ENCODE data around the gene SPATA1. TPM values are rescaled to one million over a fixed set of nuclear protein-coding genes. Genes with fewer than 3 reads are reported as not detected.

The SPATA1 gene
- polyA plus RNA-seq, 1 of the 3 experiments (the other 2 are of a cell fraction): 1.2 TPM

- TF ChIP-seq SIN3A (IDR thresholded peaks at IDR 0.05; ENCODE audit: borderline replicate concordance, low read depth, low read length): no peak
- no peak for TF ChIP-seq FOXM1 (IDR thresholded peaks at IDR 0.05; ENCODE audit: low read depth)
- TF ChIP-seq, protein P1, sequence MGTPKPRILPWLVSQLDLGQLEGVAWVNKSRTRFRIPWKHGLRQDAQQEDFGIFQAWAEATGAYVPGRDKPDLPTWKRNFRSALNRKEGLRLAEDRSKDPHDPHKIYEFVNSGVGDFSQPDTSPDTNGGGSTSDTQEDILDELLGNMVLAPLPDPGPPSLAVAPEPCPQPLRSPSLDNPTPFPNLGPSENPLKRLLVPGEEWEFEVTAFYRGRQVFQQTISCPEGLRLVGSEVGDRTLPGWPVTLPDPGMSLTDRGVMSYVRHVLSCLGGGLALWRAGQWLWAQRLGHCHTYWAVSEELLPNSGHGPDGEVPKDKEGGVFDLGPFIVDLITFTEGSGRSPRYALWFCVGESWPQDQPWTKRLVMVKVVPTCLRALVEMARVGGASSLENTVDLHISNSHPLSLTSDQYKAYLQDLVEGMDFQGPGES (IDR thresholded peaks at IDR 0.05; ENCODE audit: low read depth, low read length): no peak
Observed at GRCh38 chr1:84583648-84584047, 77.5 kb downstream of the SPATA1 start (continued).

GRCh38 chr1:84584126-84584525 lies 77.9 kb downstream of the SPATA1 start:
- H3K9me3 ChIP-seq: no peaks in the 10 kb centered on the region
- H3K9me2 ChIP-seq: no peaks in the 10 kb centered on the region
- H3F3A ChIP-seq (replicated peaks; ENCODE audit: insufficient read depth): no peaks in the 10 kb centered on the region
- WGBS (ENCODE audit: low lambda C conversion rate): 100% methylated on average over 2 of the region's 2 CpGs
- TF ChIP-seq FOSL2 (IDR thresholded peaks at IDR 0.05; ENCODE audit: borderline replicate concordance, low read depth) (no peak), JUND (IDR thresholded peaks at IDR 0.05) (no peak)
- TF ChIP-seq, protein P2, sequence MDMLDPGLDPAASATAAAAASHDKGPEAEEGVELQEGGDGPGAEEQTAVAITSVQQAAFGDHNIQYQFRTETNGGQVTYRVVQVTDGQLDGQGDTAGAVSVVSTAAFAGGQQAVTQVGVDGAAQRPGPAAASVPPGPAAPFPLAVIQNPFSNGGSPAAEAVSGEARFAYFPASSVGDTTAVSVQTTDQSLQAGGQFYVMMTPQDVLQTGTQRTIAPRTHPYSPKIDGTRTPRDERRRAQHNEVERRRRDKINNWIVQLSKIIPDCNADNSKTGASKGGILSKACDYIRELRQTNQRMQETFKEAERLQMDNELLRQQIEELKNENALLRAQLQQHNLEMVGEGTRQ (IDR thresholded peaks at IDR 0.05; ENCODE audit: borderline replicate concordance, low read depth, low read length): no peak
- TF ChIP-seq, protein P3, sequence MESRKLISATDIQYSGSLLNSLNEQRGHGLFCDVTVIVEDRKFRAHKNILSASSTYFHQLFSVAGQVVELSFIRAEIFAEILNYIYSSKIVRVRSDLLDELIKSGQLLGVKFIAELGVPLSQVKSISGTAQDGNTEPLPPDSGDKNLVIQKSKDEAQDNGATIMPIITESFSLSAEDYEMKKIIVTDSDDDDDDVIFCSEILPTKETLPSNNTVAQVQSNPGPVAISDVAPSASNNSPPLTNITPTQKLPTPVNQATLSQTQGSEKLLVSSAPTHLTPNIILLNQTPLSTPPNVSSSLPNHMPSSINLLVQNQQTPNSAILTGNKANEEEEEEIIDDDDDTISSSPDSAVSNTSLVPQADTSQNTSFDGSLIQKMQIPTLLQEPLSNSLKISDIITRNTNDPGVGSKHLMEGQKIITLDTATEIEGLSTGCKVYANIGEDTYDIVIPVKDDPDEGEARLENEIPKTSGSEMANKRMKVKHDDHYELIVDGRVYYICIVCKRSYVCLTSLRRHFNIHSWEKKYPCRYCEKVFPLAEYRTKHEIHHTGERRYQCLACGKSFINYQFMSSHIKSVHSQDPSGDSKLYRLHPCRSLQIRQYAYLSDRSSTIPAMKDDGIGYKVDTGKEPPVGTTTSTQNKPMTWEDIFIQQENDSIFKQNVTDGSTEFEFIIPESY (IDR thresholded peaks at IDR 0.05; ENCODE audit: borderline replicate concordance, low read depth): no peak
- no peak overlapping the region for H3K4me2 ChIP-seq
- no peak overlapping the region for H3K4me3 ChIP-seq (ENCODE audit: low read depth in 2 of 2, low read length in 1 of 2)
- POLR2A ChIA-PET: interaction anchor here (1.8 kb wide), 1 partner anchor 10 kb away, joined by 3 read pairs; the partner anchor contains the start of gene CTBS
- H3K27ac ChIP-seq (ENCODE audit: low read depth in 2 of 2, low read length in 1 of 2): no peak overlapping the region; a peak in 1 of 4 replicates
- H3K79me2 ChIP-seq (ENCODE audit: insufficient read depth): no peaks in the 10 kb centered on the region
- no peak overlapping the region for H2AFZ ChIP-seq (ENCODE audit: low read depth)
- H3K9ac ChIP-seq: no peak overlapping the region
- no peaks in the 10 kb centered on the region for H3K36me3 ChIP-seq (replicated peaks in 1 of 2; ENCODE audit: control insufficient read depth in 1 of 2, insufficient read depth in 2 of 2, low read length in 1 of 2)
- H4K20me1 ChIP-seq (ENCODE audit: insufficient read depth): no peaks in the 10 kb centered on the region
- H3K4me1 ChIP-seq (ENCODE audit: control insufficient read depth in 1 of 2, insufficient read depth in 2 of 2, low read depth in 1 of 2, low read length in 1 of 2): peaks cover 7 to 8% of the 10 kb centered on the region in 2 experiments; a peak in 2 of 4 replicates
- no peak for DNase-seq
- CTCF ChIA-PET: interaction anchor here (2.0 to 2.5 kb wide), 2 partner anchors 36 to 188 kb away, joined by 5 to 6 read pairs; no protein-coding TSS in a partner anchor
- no peaks in the 10 kb centered on the region for H3K27me3 ChIP-seq (ENCODE audit: insufficient read depth)

- Histone ChIP-seq H3K4me2 (no peak overlapping the region), H3K36me3 (replicated peaks in 1 of 2; ENCODE audit: control insufficient read depth in 1 of 2, insufficient read depth in 2 of 2, low read length in 1 of 2) (no peaks in the 10 kb centered on the region), H4K20me1 (ENCODE audit: insufficient read depth) (no peaks in the 10 kb centered on the region), H3K9ac (no peak overlapping the region), H3K4me3 (ENCODE audit: low read depth in 2 of 2, low read length in 1 of 2) (no peak overlapping the region; a peak in 1 of 4 replicates), H3K9me2 (no peaks in the 10 kb centered on the region), H3K4me1 (ENCODE audit: control insufficient read depth in 1 of 2, insufficient read depth in 2 of 2, low read depth in 1 of 2, low read length in 1 of 2) (peaks cover 7 to 8% of the 10 kb centered on the region in 2 experiments; a peak in 2 of 4 replicates), H3K27ac (ENCODE audit: low read depth in 2 of 2, low read length in 1 of 2) (no peak overlapping the region), H2AFZ (ENCODE audit: low read depth) (no peak overlapping the region), H3K27me3 (ENCODE audit: insufficient read depth) (no peaks in the 10 kb centered on the region), H3K9me3 (no peaks in the 10 kb centered on the region), H3K79me2 (ENCODE audit: insufficient read depth) (no peaks in the 10 kb centered on the region), H3F3A (replicated peaks; ENCODE audit: insufficient read depth) (no peaks in the 10 kb centered on the region)
- WGBS (ENCODE audit: low lambda C conversion rate): 50% methylated on average over 1 of the region's 1 CpG
- ChIA-PET CTCF (interaction anchor here (1.2 kb wide), 3 partner anchors 19 to 34 kb away, joined by 3 to 6 read pairs (median 4); no protein-coding TSS in a partner anchor), POLR2A (interaction anchor here (1.0 to 1.3 kb wide), 2 partner anchors 33 to 80 kb away, joined by 3 read pairs; partner anchors contain the start of genes GNG5 and SPATA1)
- DNase-seq: no peak
- TF ChIP-seq, protein P4, sequence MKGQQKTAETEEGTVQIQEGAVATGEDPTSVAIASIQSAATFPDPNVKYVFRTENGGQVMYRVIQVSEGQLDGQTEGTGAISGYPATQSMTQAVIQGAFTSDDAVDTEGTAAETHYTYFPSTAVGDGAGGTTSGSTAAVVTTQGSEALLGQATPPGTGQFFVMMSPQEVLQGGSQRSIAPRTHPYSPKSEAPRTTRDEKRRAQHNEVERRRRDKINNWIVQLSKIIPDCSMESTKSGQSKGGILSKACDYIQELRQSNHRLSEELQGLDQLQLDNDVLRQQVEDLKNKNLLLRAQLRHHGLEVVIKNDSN (IDR thresholded peaks at IDR 0.05; ENCODE audit: borderline replicate concordance, low read depth): no peak
- TF ChIP-seq TCF12 (IDR thresholded peaks at IDR 0.05): no peak
- TF ChIP-seq, protein P3 (IDR thresholded peaks at IDR 0.05; ENCODE audit: borderline replicate concordance, low read depth): no peak
- no peak for TF ChIP-seq TAF1 (IDR thresholded peaks at IDR 0.05; ENCODE audit: borderline replicate concordance, low read depth, low read length)
- TF ChIP-seq NFIC (IDR thresholded peaks at IDR 0.05; ENCODE audit: borderline replicate concordance): no peak
- no peak for TF ChIP-seq SMC3 (IDR thresholded peaks at IDR 0.05; ENCODE audit: low read depth, low read length)
- no peak for TF ChIP-seq REST (IDR thresholded peaks at IDR 0.05; ENCODE audit: low read depth, low read length)
- TF ChIP-seq JUND (IDR thresholded peaks at IDR 0.05): no peak
Observed at GRCh38 chr1:84585803-84586202, 79.6 kb downstream of the SPATA1 start.
